ENCODE results near the gene PICK1. TPM values are rescaled to one million over a fixed set of nuclear protein-coding genes. Genes with fewer than 3 reads are reported as not detected.
"Not testable (repeated sequence)": the region's sequence is repeated elsewhere in the genome, so short reads cannot be mapped to it uniquely, and the experiment has no call there.

PICK1 gene
- total and polyA plus RNA-seq, 2 of the 13 experiments (the other 11 are each of a cell fraction or from before 2014, with no cell fraction given), result 19.3 to 25.3 TPM

DNA sequence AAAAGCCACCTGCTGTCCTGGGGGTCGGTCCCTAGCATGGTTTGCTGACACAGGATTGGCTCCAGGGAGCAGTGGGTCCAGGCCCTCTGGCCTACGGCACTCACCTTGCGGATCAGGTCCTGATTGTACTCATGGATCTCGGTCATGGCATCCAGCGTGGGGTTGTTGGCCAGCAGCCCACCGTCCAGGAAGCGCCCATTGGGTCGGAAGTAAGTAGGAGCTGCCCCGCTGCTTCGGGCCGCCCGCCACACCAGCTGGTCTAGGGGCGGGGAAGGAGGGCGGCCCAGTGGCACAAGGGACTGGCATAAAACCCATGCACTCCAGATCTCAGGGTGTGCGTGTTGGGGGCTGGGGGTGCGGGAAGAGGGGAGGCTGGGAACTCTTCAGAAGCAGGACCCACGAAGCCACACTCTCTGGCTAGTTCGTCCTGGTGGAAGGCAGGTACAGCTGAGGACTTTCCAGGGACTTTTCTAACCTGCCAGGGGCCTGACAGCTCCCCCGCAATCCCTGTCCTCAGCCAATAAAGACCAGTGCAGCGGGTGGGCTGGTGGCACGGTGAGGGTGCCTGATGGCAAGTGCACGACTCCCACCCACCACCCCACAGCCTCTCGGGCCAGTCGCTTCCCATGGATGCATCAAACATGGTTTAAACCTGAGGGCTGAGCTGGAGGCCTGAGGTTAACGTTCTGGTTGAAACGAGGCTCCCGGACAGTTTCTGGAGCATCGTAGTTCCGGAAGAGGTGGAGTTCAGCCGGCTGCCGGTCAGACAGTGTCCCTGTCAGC is 58.4 kb downstream of the PICK1 start:
- H3K36me3 ChIP-seq (replicated peaks in 1 of 2; ENCODE audit: control insufficient read depth in 1 of 2, insufficient read depth in 2 of 2, low read length in 2 of 2), result no peaks in the 10 kb centered on the region
- H3K79me2 ChIP-seq (ENCODE audit: insufficient read depth, low read length), result no peaks in the 10 kb centered on the region
- ATAC-seq, result no peak
- in situ Hi-C loops (cut with HindIII; ENCODE audit: extremely low pct_ligation_motif_present, low pct_unique_long_range_greater_than_20kb) (loop anchor here (10.0 kb wide), 1 partner anchor 89 kb away; the partner anchor contains the start of gene MAFF), intact Hi-C loops (cut with micrococcal nuclease; ENCODE audit: unreplicated experiment) (no loop called here)
- TF ChIP-seq AGO2 (optimal IDR thresholded peaks at IDR 0.05; ENCODE audit: low read depth, low read length), result peak; percentile 17
- no peak for TF ChIP-seq NRL (CRISPR knock-in tag; IDR thresholded peaks at IDR 0.05; ENCODE audit: borderline replicate concordance)
- H3K9me3 ChIP-seq (ENCODE audit: low read length), result no peaks in the 10 kb centered on the region
- H3K27ac ChIP-seq (ENCODE audit: extremely low read length, insufficient read depth, low read length), result no peak overlapping the region
- H3K4me1 ChIP-seq (ENCODE audit: insufficient read depth, low read length), result peaks cover 33% of the 10 kb centered on the region
- H3K9ac ChIP-seq (ENCODE audit: insufficient read depth, low read depth, low read length), result no peak overlapping the region
- H4K20me1 ChIP-seq (ENCODE audit: insufficient read depth, low read length), result no peaks in the 10 kb centered on the region
- ChIA-PET POLR2A (no interaction called here), CTCF (ENCODE audit: low intra/inter-chr PET ratio, low total read pairs) (no interaction called here)
- no peaks in the 10 kb centered on the region for H3K27me3 ChIP-seq (ENCODE audit: control insufficient read depth in 1 of 2, insufficient read depth in 2 of 2, low read length in 2 of 2)
- no peak for FAIRE-seq
- H2AFZ ChIP-seq (ENCODE audit: low read length), result no peak overlapping the region
- no TSS peak for BruUV-seq (replicated peaks)
- H3K4me2 ChIP-seq (ENCODE audit: low read depth, low read length), result no peak overlapping the region
- no peak for DNase-seq (ENCODE audit: low spot score)
- H3K4me3 ChIP-seq (replicated peaks in 1 of 3; ENCODE audit: insufficient read depth in 1 of 3, low read depth in 2 of 3, low read length in 3 of 3), result no peak overlapping the region
- 84% methylated on average over 11 of the region's 31 CpGs for WGBS (ENCODE audit: low lambda C conversion rate)

DNA sequence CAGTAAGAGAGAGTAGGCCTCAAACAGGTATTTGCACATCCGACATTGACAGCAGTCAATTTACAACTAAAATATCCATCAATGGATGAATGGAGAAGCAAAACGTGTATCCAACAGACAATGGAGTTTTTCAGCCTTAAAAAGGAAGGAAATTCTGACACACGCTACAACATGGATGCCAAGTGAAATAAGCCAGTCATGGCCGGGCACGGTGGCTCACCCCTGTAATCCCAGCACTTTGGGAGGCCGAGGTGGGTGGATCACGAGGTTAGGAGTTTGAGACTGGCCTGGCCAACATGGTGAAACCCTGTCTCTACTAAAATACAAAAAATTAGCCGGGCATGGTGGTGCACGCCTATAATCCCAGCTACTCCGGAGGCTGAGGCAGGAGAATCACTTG is 60.4 kb downstream of the PICK1 start:
- CTCF ChIA-PET (ENCODE audit: low intra/inter-chr PET ratio, low total read pairs); FAIRE-seq; H4K20me1 ChIP-seq (ENCODE audit: insufficient read depth, low read length): not testable (repeated sequence)

More for the DNA sequence above, 60.4 kb downstream of the PICK1 start:
- H3K36me3 ChIP-seq (replicated peaks in 1 of 2; ENCODE audit: control insufficient read depth in 1 of 2, insufficient read depth in 2 of 2, low read length in 2 of 2); ATAC-seq; DNase-seq (ENCODE audit: low spot score); H2AFZ ChIP-seq (ENCODE audit: low read length); intact Hi-C loops (cut with micrococcal nuclease; ENCODE audit: unreplicated experiment); H3K9ac ChIP-seq (ENCODE audit: insufficient read depth, low read depth, low read length); H3K9me3 ChIP-seq (ENCODE audit: low read length); H3K27me3 ChIP-seq (ENCODE audit: control insufficient read depth in 1 of 2, insufficient read depth in 2 of 2, low read length in 2 of 2); BruUV-seq (replicated peaks); H3K79me2 ChIP-seq (ENCODE audit: insufficient read depth, low read length); H3K27ac ChIP-seq (ENCODE audit: extremely low read length, insufficient read depth, low read length); H3K4me2 ChIP-seq (ENCODE audit: low read depth, low read length); H3K4me3 ChIP-seq (replicated peaks in 1 of 3; ENCODE audit: insufficient read depth in 1 of 3, low read depth in 2 of 3, low read length in 3 of 3); POLR2A ChIA-PET: not testable (repeated sequence)
- H3K4me1 ChIP-seq (ENCODE audit: insufficient read depth, low read length), result peaks cover 13% of the 10 kb centered on the region
- WGBS (ENCODE audit: low lambda C conversion rate), result 90% methylated on average over 10 of the region's 10 CpGs
- in situ Hi-C loops (cut with HindIII; ENCODE audit: extremely low pct_ligation_motif_present, low pct_unique_long_range_greater_than_20kb), result loop anchor here (10.0 kb wide), 1 partner anchor 87 kb away; the partner anchor contains the start of gene MAFF

Data from HepG2 (cell line).